ENCODE results near the gene DBT. TPM values are rescaled to one million over a fixed set of nuclear protein-coding genes. Genes with fewer than 3 reads are reported as not detected.

The DBT gene
- total RNA-seq, 1 experiment from 2014 or later: 13.1 TPM

- Histone ChIP-seq H3K4me3 (ENCODE audit: low read length) (no peak overlapping the region), H3K36me3 (ENCODE audit: insufficient read depth, low read length) (peaks cover 54% of the 10 kb centered on the region; the same call in 1 of the 2 replicates), H3K27me3 (ENCODE audit: low read length) (no peaks in the 10 kb centered on the region), H3K9me2 (replicated peaks; ENCODE audit: insufficient read depth, low read length) (no peaks in the 10 kb centered on the region), H4K20me1 (ENCODE audit: insufficient read depth, low read depth, low read length) (0 out of 2 replicates have a peak, but pooled peaks cover 3% of the 10 kb centered on the region), H3K4me1 (ENCODE audit: low read length) (no peaks in the 10 kb centered on the region), H3K4me2 (ENCODE audit: low read depth, low read length, poor library complexity, severe bottlenecking) (no peak overlapping the region), H3K79me2 (ENCODE audit: low read length) (peaks cover 23% of the 10 kb centered on the region; the same call in 1 of the 2 replicates), H3K9me3 (ENCODE audit: low read length) (no peaks in the 10 kb centered on the region), H2AFZ (ENCODE audit: low read length) (no peak overlapping the region), H3K9ac (ENCODE audit: low read length) (no peak overlapping the region), H3K27ac (ENCODE audit: low read length) (no peak overlapping the region)
- no peak for DNase-seq
These were observed 30.5 kb upstream of the DBT start for GRCh38 chr1:100279954-100280682.

- Histone ChIP-seq H3K79me2 (ENCODE audit: low read length) (peaks cover 23% of the 10 kb centered on the region; the same call in 1 of the 2 replicates), H3K9me2 (replicated peaks; ENCODE audit: insufficient read depth, low read length) (no peaks in the 10 kb centered on the region), H3K36me3 (ENCODE audit: insufficient read depth, low read length) (peaks cover 54% of the 10 kb centered on the region), H3K9ac (ENCODE audit: low read length) (no peak overlapping the region), H3K4me1 (ENCODE audit: low read length) (no peaks in the 10 kb centered on the region), H3K9me3 (ENCODE audit: low read length) (no peaks in the 10 kb centered on the region), H4K20me1 (ENCODE audit: insufficient read depth, low read depth, low read length) (0 out of 2 replicates have a peak, but pooled peaks cover 3% of the 10 kb centered on the region), H2AFZ (ENCODE audit: low read length) (no peak overlapping the region), H3K27me3 (ENCODE audit: low read length) (no peaks in the 10 kb centered on the region), H3K4me2 (ENCODE audit: low read depth, low read length, poor library complexity, severe bottlenecking) (no peak overlapping the region), H3K4me3 (ENCODE audit: low read length) (no peak overlapping the region), H3K27ac (ENCODE audit: low read length) (no peak overlapping the region)
- no peak for DNase-seq
These were observed 29.8 kb upstream of the DBT start for GRCh38 chr1:100279358-100279923.

- peak; percentile 63 for DNase-seq
- no peak overlapping the region for H2AFZ ChIP-seq (ENCODE audit: low read length)
- H4K20me1 ChIP-seq (ENCODE audit: insufficient read depth, low read depth, low read length): 0 out of 2 replicates have a peak, but pooled peaks cover 3% of the 10 kb centered on the region
- no peak overlapping the region for H3K9ac ChIP-seq (ENCODE audit: low read length)
- H3K27ac ChIP-seq (ENCODE audit: low read length): no peak overlapping the region
- no peaks in the 10 kb centered on the region for H3K27me3 ChIP-seq (ENCODE audit: low read length)
- no peaks in the 10 kb centered on the region for H3K9me2 ChIP-seq (replicated peaks; ENCODE audit: insufficient read depth, low read length)
- H3K4me1 ChIP-seq (ENCODE audit: low read length): no peaks in the 10 kb centered on the region
- H3K4me2 ChIP-seq (ENCODE audit: low read depth, low read length, poor library complexity, severe bottlenecking): no peak overlapping the region
- H3K36me3 ChIP-seq (ENCODE audit: insufficient read depth, low read length): peaks cover 66% of the 10 kb centered on the region
- no peaks in the 10 kb centered on the region for H3K9me3 ChIP-seq (ENCODE audit: low read length)
- peaks cover 31% of the 10 kb centered on the region; the same call in 1 of the 2 replicates for H3K79me2 ChIP-seq (ENCODE audit: low read length)
- H3K4me3 ChIP-seq (ENCODE audit: low read length): no peak overlapping the region
These were observed 28.2 kb upstream of the DBT start for GRCh38 chr1:100277866-100278265.

- Histone ChIP-seq H2AFZ (ENCODE audit: low read length) (no peak overlapping the region), H3K4me1 (ENCODE audit: low read length) (peaks cover 23% of the 10 kb centered on the region), H3K79me2 (ENCODE audit: low read length) (peaks cover 57% of the 10 kb centered on the region), H3K27me3 (ENCODE audit: low read length) (no peaks in the 10 kb centered on the region), H3K9me2 (replicated peaks; ENCODE audit: insufficient read depth, low read length) (no peaks in the 10 kb centered on the region), H3K4me3 (ENCODE audit: low read length) (no peak overlapping the region), H4K20me1 (ENCODE audit: insufficient read depth, low read depth, low read length) (no peaks in the 10 kb centered on the region), H3K9ac (ENCODE audit: low read length) (no peak overlapping the region), H3K4me2 (ENCODE audit: low read depth, low read length, poor library complexity, severe bottlenecking) (peak overlapping the region; percentile 97), H3K36me3 (ENCODE audit: insufficient read depth, low read length) (peaks cover 37% of the 10 kb centered on the region), H3K27ac (ENCODE audit: low read length) (no peak overlapping the region), H3K9me3 (ENCODE audit: low read length) (no peaks in the 10 kb centered on the region)
- DNase-seq: no peak
These were observed 18.6 kb upstream of the DBT start for GRCh38 chr1:100268202-100268601.

GRCh38 chr1:100267284-100267683 lies 17.6 kb upstream of the DBT start:
- Histone ChIP-seq H3K9me2 (replicated peaks; ENCODE audit: insufficient read depth, low read length) (no peaks in the 10 kb centered on the region), H2AFZ (ENCODE audit: low read length) (no peak overlapping the region), H3K4me3 (ENCODE audit: low read length) (peak overlapping the region; percentile 83), H3K4me2 (ENCODE audit: low read depth, low read length, poor library complexity, severe bottlenecking) (peak overlapping the region; percentile 97), H4K20me1 (ENCODE audit: insufficient read depth, low read depth, low read length) (no peaks in the 10 kb centered on the region), H3K36me3 (ENCODE audit: insufficient read depth, low read length) (peaks cover 30% of the 10 kb centered on the region), H3K9ac (ENCODE audit: low read length) (peak overlapping the region; percentile 91), H3K79me2 (ENCODE audit: low read length) (peaks cover 49% of the 10 kb centered on the region), H3K4me1 (ENCODE audit: low read length) (peaks cover 23% of the 10 kb centered on the region), H3K27ac (ENCODE audit: low read length) (no peak overlapping the region), H3K9me3 (ENCODE audit: low read length) (no peaks in the 10 kb centered on the region), H3K27me3 (ENCODE audit: low read length) (no peaks in the 10 kb centered on the region)
- no peak for DNase-seq

- peaks cover 44% of the 10 kb centered on the region for H3K79me2 ChIP-seq (ENCODE audit: low read length)
These were observed 17.1 kb upstream of the DBT start for GRCh38 chr1:100266741-100267140.

GRCh38 chr1:100265931-100266740 lies 16.5 kb upstream of the DBT start, which contains the start of gene RTCA:
RTCA (plus strand) TSS chr1:100266216; CDS start chr1:100266376, 160 bp downstream.
- Histone ChIP-seq H3K27ac (ENCODE audit: low read length) (peak within 1 kb of the TSS; percentile 71), H3K9ac (ENCODE audit: low read length) (peak within 1 kb of the TSS; percentile 91), H3K4me2 (ENCODE audit: low read depth, low read length, poor library complexity, severe bottlenecking) (peak within 1 kb of the TSS; percentile 97), H3K36me3 (ENCODE audit: insufficient read depth, low read length) (peaks cover 18% of the 10 kb centered on the region), H3K4me1 (ENCODE audit: low read length) (peaks cover 23% of the 10 kb centered on the region), H3K9me2 (replicated peaks; ENCODE audit: insufficient read depth, low read length) (no peaks in the 10 kb centered on the region), H4K20me1 (ENCODE audit: insufficient read depth, low read depth, low read length) (no peaks in the 10 kb centered on the region), H3K79me2 (ENCODE audit: low read length) (peaks cover 43% of the 10 kb centered on the region), H3K9me3 (ENCODE audit: low read length) (no peaks in the 10 kb centered on the region), H3K4me3 (ENCODE audit: low read length) (peak within 1 kb of the TSS; percentile 83), H2AFZ (ENCODE audit: low read length) (peak within 1 kb of the TSS; percentile 88), H3K27me3 (ENCODE audit: low read length) (no peaks in the 10 kb centered on the region)
- DNase-seq: peak; percentile 99

More at GRCh38 chr1:100266741-100267140, 17.1 kb upstream of the DBT start:
- Histone ChIP-seq H3K4me1 (ENCODE audit: low read length) (peaks cover 23% of the 10 kb centered on the region), H3K27ac (ENCODE audit: low read length) (peak overlapping the region; percentile 71), H3K27me3 (ENCODE audit: low read length) (no peaks in the 10 kb centered on the region), H3K9me2 (replicated peaks; ENCODE audit: insufficient read depth, low read length) (no peaks in the 10 kb centered on the region), H4K20me1 (ENCODE audit: insufficient read depth, low read depth, low read length) (no peaks in the 10 kb centered on the region), H3K36me3 (ENCODE audit: insufficient read depth, low read length) (peaks cover 24% of the 10 kb centered on the region), H3K9me3 (ENCODE audit: low read length) (no peaks in the 10 kb centered on the region), H3K9ac (ENCODE audit: low read length) (peak overlapping the region; percentile 91), H2AFZ (ENCODE audit: low read length) (peak overlapping the region; percentile 50; the same call in 1 of the 2 replicates), H3K4me2 (ENCODE audit: low read depth, low read length, poor library complexity, severe bottlenecking) (peak overlapping the region; percentile 97), H3K4me3 (ENCODE audit: low read length) (peak overlapping the region; percentile 83)
- DNase-seq: no peak

All from Karpas-422 (cell line).